ENCODE measurements around the gene SOX11.

GRCh38 chr2:5740817-5741216 is 48.6 kb downstream of the SOX11 start:
- TF ChIP-seq GATA3 (IDR thresholded peaks at IDR 0.05; ENCODE audit: low read depth, low read length) (no peak), GATA2 (IDR thresholded peaks at IDR 0.05; ENCODE audit: low read depth, low read length) (no peak)
